Neural progenitor cell (in vitro differentiated cells): ENCODE measurements around the gene IBSP. TPM values are rescaled to one million over a fixed set of nuclear protein-coding genes. Genes with fewer than 3 reads are reported as not detected.

Experiments
- DNase-seq: peaks from one replicate; pipeline ENCODE4 v3.0.0-alpha.2; 2016; ENCODE audit warnings: low spot score
- H2AFZ ChIP-seq: fragments of 200-600 bp; sonication (generic); replicated peaks from 2 replicates; pipeline ENCODE4 v1.6.1; 2016; ENCODE audit warnings: antibody characterized with exemption
- H3F3A ChIP-seq: fragments of 200-600 bp; sonication (generic); 2 replicates; pipeline ENCODE4 v1.6.1; 2016; ENCODE audit warnings: antibody characterized with exemption, low read depth
- H3K27ac ChIP-seq: fragments of 200-600 bp; sonication (generic); 2 replicates; pipeline ENCODE4 v1.5.1; 2016; ENCODE audit warnings: mild to moderate bottlenecking
- H3K27me3 ChIP-seq: fragments of 200-600 bp; sonication (generic); 2 replicates; pipeline ENCODE4 v1.6.1; 2016; ENCODE audit warnings: mild to moderate bottlenecking, moderate library complexity
- H3K36me3 ChIP-seq: fragments of 200-600 bp; sonication (generic); 2 replicates; pipeline ENCODE4 v1.5.1; 2016
- H3K4me1 ChIP-seq: fragments of 200-600 bp; sonication (generic); 2 replicates; pipeline ENCODE4 v1.6.1; 2016; ENCODE audit warnings: mixed run types
- H3K4me2 ChIP-seq: fragments of 200-600 bp; sonication (generic); 2 replicates; pipeline ENCODE4 v1.6.1; 2016
- H3K4me3 ChIP-seq: fragments of 200-600 bp; sonication (generic); 2 replicates; pipeline ENCODE4 v1.5.1; 2016
- H3K79me2 ChIP-seq: fragments of 200-600 bp; sonication (generic); 2 replicates; pipeline ENCODE4 v1.6.1; 2016; ENCODE audit warnings: low read depth
- H3K9ac ChIP-seq: fragments of 200-600 bp; sonication (generic); 2 replicates; pipeline ENCODE4 v1.6.1; 2016
- H3K9me3 ChIP-seq: fragments of 200-600 bp; sonication (generic); 2 replicates; pipeline ENCODE4 v1.5.1; 2016; ENCODE audit warnings: low read depth
- H4K20me1 ChIP-seq: fragments of 200-600 bp; sonication (generic); 2 replicates; pipeline ENCODE4 v1.6.1; 2016; ENCODE audit warnings: low read depth
- H3K27ac Mint-ChIP-seq: 3 replicates; pipeline ENCODE4 v1.8.0; 2021; ENCODE audit warnings: mixed read lengths
- H3K27me3 Mint-ChIP-seq: 2 replicates; pipeline ENCODE4 v1.8.0; 2022; ENCODE audit warnings: low read depth, mild to moderate bottlenecking, inconsistent platforms, moderate library complexity, mixed read lengths; ENCODE audit not compliant: insufficient read depth
- H3K36me3 Mint-ChIP-seq: 3 replicates; pipeline ENCODE4 v1.8.0; 2021; ENCODE audit warnings: mixed read lengths
- H3K4me1 Mint-ChIP-seq: 3 replicates; pipeline ENCODE4 v1.8.0; 2021; ENCODE audit warnings: mixed read lengths
- H3K4me3 Mint-ChIP-seq: 3 replicates; pipeline ENCODE4 v1.8.0; 2021; ENCODE audit warnings: mild to moderate bottlenecking, moderate library complexity, mixed read lengths
- H3K9me3 Mint-ChIP-seq: 3 replicates; pipeline ENCODE4 v1.8.0; 2020; ENCODE audit warnings: mixed read lengths
- CTCF ChIP-seq: fragments of 200-600 bp; sonication (generic); IDR thresholded peaks from 2 replicates; pipeline ENCODE4 v1.5.1; 2017; ENCODE audit warnings: antibody characterized with exemption, mild to moderate bottlenecking
- EZH2 ChIP-seq: fragments of 200-600 bp; sonication (generic); IDR thresholded peaks from 2 replicates; pipeline ENCODE4 v1.6.1; 2017; ENCODE audit warnings: antibody characterized with exemption, mild to moderate bottlenecking, moderate library complexity
- EZH2phosphoT487 ChIP-seq: fragments of 200-600 bp; sonication (generic); IDR thresholded peaks from 2 replicates; pipeline ENCODE4 v1.6.1; 2017; ENCODE audit warnings: antibody characterized with exemption
- total RNA-seq: library from RNA; depleted of rRNA; stranded (reverse); fragments of >200 nt; gene quantifications from 2 replicates; pipeline ENCODE4 v1.2.3, GENCODE V29; 2015; ENCODE audit warnings: low replicate concordance

Gene IBSP
- total RNA-seq, 1 donor from 2014 or later = not detected

- Mint-ChIP-seq H3K36me3 (no peaks in the 10 kb centered on the region), H3K27me3 (peaks cover 2% of the 10 kb centered on the region), H3K4me1 (no peaks in the 10 kb centered on the region), H3K4me3 (no peak within 1 kb of the TSS), H3K27ac (no peak within 1 kb of the TSS), H3K9me3 (no peaks in the 10 kb centered on the region)
- Histone ChIP-seq H3K4me2 (no peak within 1 kb of the TSS), H3K9me3 (no peaks in the 10 kb centered on the region), H2AFZ (no peak within 1 kb of the TSS), H3K27ac (no peak within 1 kb of the TSS), H4K20me1 (no peaks in the 10 kb centered on the region), H3K4me3 (no peak within 1 kb of the TSS), H3F3A (no peaks in the 10 kb centered on the region), H3K36me3 (no peaks in the 10 kb centered on the region), H3K9ac (no peak within 1 kb of the TSS), H3K79me2 (no peaks in the 10 kb centered on the region), H3K27me3 (no peaks in the 10 kb centered on the region), H3K4me1 (no peaks in the 10 kb centered on the region)
- no peak for TF ChIP-seq CTCF
- TF ChIP-seq EZH2phosphoT487 = no peak
- no peak for TF ChIP-seq EZH2
- no peak for DNase-seq
Measured at GRCh38 chr4:87832669-87833068, 33.3 kb downstream of the IBSP start, which contains the start of gene MEPE. MEPE (plus strand) TSS chr4:87832969; CDS start chr4:87834715, 1,746 bp downstream.

- no peak overlapping the region for H3K9ac ChIP-seq
- Mint-ChIP-seq H3K27me3 (peaks cover 6% of the 10 kb centered on the region), H3K4me1 (peaks cover 12% of the 10 kb centered on the region), H3K9me3 (no peaks in the 10 kb centered on the region), H3K36me3 (no peaks in the 10 kb centered on the region), H3K27ac (no peak overlapping the region), H3K4me3 (no peak overlapping the region)
- no peaks in the 10 kb centered on the region for H3K36me3 ChIP-seq
- H3K27me3 ChIP-seq = no peaks in the 10 kb centered on the region
- DNase-seq = no peak
- no peak overlapping the region for H2AFZ ChIP-seq
- H3K4me2 ChIP-seq = no peak overlapping the region
- H3K9me3 ChIP-seq = no peaks in the 10 kb centered on the region
- H3F3A ChIP-seq = no peaks in the 10 kb centered on the region
- TF ChIP-seq CTCF (no peak), EZH2 (no peak), EZH2phosphoT487 (no peak)
- H3K4me1 ChIP-seq = peaks cover 7% of the 10 kb centered on the region
- H3K79me2 ChIP-seq = no peaks in the 10 kb centered on the region
- no peak overlapping the region for H3K27ac ChIP-seq
- no peaks in the 10 kb centered on the region for H4K20me1 ChIP-seq
- H3K4me3 ChIP-seq = no peak overlapping the region
Measured at GRCh38 chr4:87834401-87834800, 35.0 kb downstream of the IBSP start.

- Histone ChIP-seq H3K9ac (no peak overlapping the region), H3K4me3 (no peak overlapping the region), H3K27ac (no peak overlapping the region), H3K27me3 (no peaks in the 10 kb centered on the region), H3K79me2 (no peaks in the 10 kb centered on the region), H4K20me1 (no peaks in the 10 kb centered on the region), H3K4me1 (peaks cover 7% of the 10 kb centered on the region), H3K4me2 (no peak overlapping the region), H3F3A (no peaks in the 10 kb centered on the region), H3K9me3 (no peaks in the 10 kb centered on the region), H2AFZ (no peak overlapping the region), H3K36me3 (no peaks in the 10 kb centered on the region)
- TF ChIP-seq EZH2 (no peak), CTCF (no peak), EZH2phosphoT487 (no peak)
- Mint-ChIP-seq H3K36me3 (no peaks in the 10 kb centered on the region), H3K4me3 (no peak overlapping the region), H3K27me3 (peaks cover 6% of the 10 kb centered on the region), H3K9me3 (no peaks in the 10 kb centered on the region), H3K4me1 (peaks cover 15% of the 10 kb centered on the region), H3K27ac (no peak overlapping the region)
- DNase-seq = no peak
Measured at GRCh38 chr4:87835197-87835596, 35.8 kb downstream of the IBSP start.
